Measurements from ENCODE around the gene MSANTD1.

MSANTD1 gene

DNA sequence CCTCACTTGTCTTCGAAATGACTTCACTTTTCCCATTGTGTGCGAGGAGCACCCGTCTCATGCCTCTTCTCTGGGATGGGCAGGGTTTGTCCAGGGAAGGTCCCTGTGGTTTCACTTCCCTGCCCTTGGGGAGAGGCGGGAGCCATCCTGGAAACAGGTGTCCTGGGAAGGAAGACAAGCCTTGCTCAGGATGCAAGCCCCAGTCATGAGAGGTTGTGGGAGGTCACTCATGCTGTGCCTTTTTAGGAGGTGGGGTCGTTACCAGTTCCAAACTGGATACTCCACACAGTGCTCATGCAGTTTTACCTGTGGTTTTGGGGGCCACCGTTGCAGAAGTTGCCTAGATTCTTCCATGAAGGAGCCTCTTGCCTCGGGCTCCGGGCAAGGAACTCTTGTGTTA is 47.7 kb downstream of the MSANTD1 start:
- Histone ChIP-seq H3K4me2 (ENCODE audit: low read length) (no peak overlapping the region), H3F3A (ENCODE audit: control insufficient read depth, insufficient read depth) (no peaks in the 10 kb centered on the region), H3K9me3 (ENCODE audit: control insufficient read depth, insufficient read depth, low read length) (no peaks in the 10 kb centered on the region), H3K4me3 (ENCODE audit: low read length) (no peak overlapping the region), H3K79me2 (ENCODE audit: control insufficient read depth, low read length) (no peaks in the 10 kb centered on the region), H3K36me3 (ENCODE audit: control insufficient read depth, low read length) (no peaks in the 10 kb centered on the region), H3K9me2 (replicated peaks; ENCODE audit: control insufficient read depth, low read length) (no peaks in the 10 kb centered on the region), H3K27me3 (ENCODE audit: control insufficient read depth, low read length) (peaks cover 29% of the 10 kb centered on the region), H4K20me1 (ENCODE audit: control insufficient read depth, insufficient read depth, low read depth, low read length) (no peaks in the 10 kb centered on the region), H3K4me1 (ENCODE audit: control insufficient read depth, low read length) (peaks cover 11% of the 10 kb centered on the region), H3K27ac (ENCODE audit: low read depth, low read length) (no peak overlapping the region)
- TF ChIP-seq, protein P1, sequence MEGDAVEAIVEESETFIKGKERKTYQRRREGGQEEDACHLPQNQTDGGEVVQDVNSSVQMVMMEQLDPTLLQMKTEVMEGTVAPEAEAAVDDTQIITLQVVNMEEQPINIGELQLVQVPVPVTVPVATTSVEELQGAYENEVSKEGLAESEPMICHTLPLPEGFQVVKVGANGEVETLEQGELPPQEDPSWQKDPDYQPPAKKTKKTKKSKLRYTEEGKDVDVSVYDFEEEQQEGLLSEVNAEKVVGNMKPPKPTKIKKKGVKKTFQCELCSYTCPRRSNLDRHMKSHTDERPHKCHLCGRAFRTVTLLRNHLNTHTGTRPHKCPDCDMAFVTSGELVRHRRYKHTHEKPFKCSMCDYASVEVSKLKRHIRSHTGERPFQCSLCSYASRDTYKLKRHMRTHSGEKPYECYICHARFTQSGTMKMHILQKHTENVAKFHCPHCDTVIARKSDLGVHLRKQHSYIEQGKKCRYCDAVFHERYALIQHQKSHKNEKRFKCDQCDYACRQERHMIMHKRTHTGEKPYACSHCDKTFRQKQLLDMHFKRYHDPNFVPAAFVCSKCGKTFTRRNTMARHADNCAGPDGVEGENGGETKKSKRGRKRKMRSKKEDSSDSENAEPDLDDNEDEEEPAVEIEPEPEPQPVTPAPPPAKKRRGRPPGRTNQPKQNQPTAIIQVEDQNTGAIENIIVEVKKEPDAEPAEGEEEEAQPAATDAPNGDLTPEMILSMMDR (IDR thresholded peaks at IDR 0.05; ENCODE audit: low read depth, low read length, poor library complexity, severe bottlenecking): no peak
- no peak for TF ChIP-seq EZH2phosphoT487 (IDR thresholded peaks at IDR 0.05; ENCODE audit: borderline replicate concordance, low read length)

DNA sequence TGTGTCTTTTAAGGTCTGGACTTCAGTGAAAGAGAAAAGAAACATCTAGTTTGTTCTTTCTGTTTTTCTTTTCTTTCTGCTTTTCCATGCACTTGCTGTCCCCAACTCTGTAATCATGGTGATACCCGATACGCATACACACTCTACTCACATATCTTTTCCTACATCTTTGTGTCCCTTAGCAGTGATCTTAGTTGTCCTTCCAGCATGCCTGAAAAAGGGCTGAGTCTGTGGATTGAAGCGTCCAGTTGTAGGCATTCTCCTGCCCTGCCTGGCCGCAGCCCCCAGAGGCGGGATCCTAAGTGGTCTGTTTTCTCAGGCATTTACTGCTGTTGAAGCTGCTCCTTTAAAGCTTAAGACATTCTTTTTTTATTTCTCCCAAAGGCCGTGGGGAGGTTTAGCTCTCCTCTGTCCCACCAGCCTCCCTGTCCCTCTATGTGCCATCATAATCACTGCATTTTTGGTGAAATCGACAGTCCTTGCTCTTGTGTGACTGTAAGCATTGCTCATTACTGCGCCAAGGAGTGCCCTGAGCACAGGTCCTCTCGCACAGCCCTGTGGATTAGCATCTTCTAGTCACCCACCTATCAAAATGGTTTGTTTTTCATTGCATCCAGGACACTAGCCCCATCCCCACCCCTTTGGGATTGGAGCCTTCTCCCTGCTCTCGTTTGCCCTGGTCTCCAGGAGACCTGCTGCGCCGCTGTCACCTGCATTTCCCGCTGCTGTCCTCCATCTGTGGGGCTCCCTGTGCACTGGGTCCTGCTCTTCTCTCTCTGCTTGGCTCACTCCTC is 48.3 kb downstream of the MSANTD1 start:
- TF ChIP-seq, protein P1 (IDR thresholded peaks at IDR 0.05; ENCODE audit: low read depth, low read length, poor library complexity, severe bottlenecking): no peak
- no peak for TF ChIP-seq EZH2phosphoT487 (IDR thresholded peaks at IDR 0.05; ENCODE audit: borderline replicate concordance, low read length)
- Histone ChIP-seq H3K9me3 (ENCODE audit: control insufficient read depth, insufficient read depth, low read length) (no peaks in the 10 kb centered on the region), H3K4me1 (ENCODE audit: control insufficient read depth, low read length) (peaks cover 11% of the 10 kb centered on the region), H3F3A (ENCODE audit: control insufficient read depth, insufficient read depth) (no peaks in the 10 kb centered on the region), H3K27me3 (ENCODE audit: control insufficient read depth, low read length) (peaks cover 23% of the 10 kb centered on the region), H4K20me1 (ENCODE audit: control insufficient read depth, insufficient read depth, low read depth, low read length) (no peaks in the 10 kb centered on the region), H3K9me2 (replicated peaks; ENCODE audit: control insufficient read depth, low read length) (no peaks in the 10 kb centered on the region), H3K4me3 (ENCODE audit: low read length) (no peak overlapping the region), H3K36me3 (ENCODE audit: control insufficient read depth, low read length) (no peaks in the 10 kb centered on the region), H3K27ac (ENCODE audit: low read depth, low read length) (no peak overlapping the region), H3K79me2 (ENCODE audit: control insufficient read depth, low read length) (no peaks in the 10 kb centered on the region), H3K4me2 (ENCODE audit: low read length) (no peak overlapping the region)

DNA sequence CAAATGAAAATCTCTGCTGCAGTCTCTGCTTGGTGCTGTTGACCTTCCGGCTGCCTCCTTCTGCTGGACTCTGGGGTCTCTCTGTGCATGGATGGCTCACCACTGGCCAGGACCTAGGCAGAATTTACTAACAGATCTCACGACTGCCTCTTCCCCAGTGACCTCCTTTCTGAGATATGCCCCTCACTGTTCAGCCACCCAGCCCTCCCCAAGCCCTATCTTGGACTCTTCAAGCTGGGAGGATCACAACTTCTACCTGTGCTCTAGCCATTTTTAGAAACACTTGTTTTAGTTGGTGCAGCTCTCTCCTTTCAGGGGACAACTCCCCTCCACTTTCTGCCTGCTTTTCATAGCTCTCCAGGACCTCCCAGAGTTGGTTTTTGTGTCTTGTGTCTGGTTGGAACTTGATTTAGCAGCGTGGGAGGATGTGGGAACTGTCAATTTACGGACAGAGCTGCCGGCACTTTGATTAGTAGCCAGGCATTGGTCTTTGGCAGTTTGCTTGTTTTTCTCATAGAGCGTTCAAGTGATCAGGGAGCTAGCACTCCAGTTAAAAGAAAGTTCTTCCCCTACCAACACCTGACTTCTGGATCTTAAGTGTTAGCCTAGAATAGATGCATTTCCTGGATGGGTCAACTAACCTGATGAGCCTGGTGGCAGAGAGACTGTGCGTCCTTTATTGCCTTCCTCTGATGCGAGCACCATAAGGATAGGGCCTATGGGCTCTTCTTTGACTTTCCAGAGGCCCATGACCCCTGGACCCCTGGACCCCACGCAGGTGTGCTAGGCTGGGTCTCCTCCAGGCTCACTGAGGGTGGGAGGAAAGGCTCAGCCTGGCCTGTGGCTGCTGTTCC is 50.4 kb downstream of the MSANTD1 start:
- Histone ChIP-seq H3K27ac (ENCODE audit: low read depth, low read length) (no peak overlapping the region), H3K4me1 (ENCODE audit: control insufficient read depth, low read length) (peaks cover 21% of the 10 kb centered on the region)

More for the DNA sequence above, 50.4 kb downstream of the MSANTD1 start:
- Histone ChIP-seq H4K20me1 (ENCODE audit: control insufficient read depth, insufficient read depth, low read depth, low read length) (no peaks in the 10 kb centered on the region), H3K9me3 (ENCODE audit: control insufficient read depth, insufficient read depth, low read length) (no peaks in the 10 kb centered on the region), H3K4me2 (ENCODE audit: low read length) (no peak overlapping the region), H3F3A (ENCODE audit: control insufficient read depth, insufficient read depth) (no peaks in the 10 kb centered on the region), H3K27me3 (ENCODE audit: control insufficient read depth, low read length) (peaks cover 9% of the 10 kb centered on the region; the same call in 1 of the 2 replicates), H3K9me2 (replicated peaks; ENCODE audit: control insufficient read depth, low read length) (no peaks in the 10 kb centered on the region), H3K79me2 (ENCODE audit: control insufficient read depth, low read length) (no peaks in the 10 kb centered on the region), H3K4me3 (ENCODE audit: low read length) (no peak overlapping the region), H3K36me3 (ENCODE audit: control insufficient read depth, low read length) (no peaks in the 10 kb centered on the region)
- TF ChIP-seq, protein P1 (IDR thresholded peaks at IDR 0.05; ENCODE audit: low read depth, low read length, poor library complexity, severe bottlenecking): no peak
- no peak for TF ChIP-seq EZH2phosphoT487 (IDR thresholded peaks at IDR 0.05; ENCODE audit: borderline replicate concordance, low read length)
